A673 (cell line): Measurements from ENCODE around the gene MBL2. TPM values are rescaled to one million over a fixed set of nuclear protein-coding genes. Genes with fewer than 3 reads are reported as not detected.

Experiments used
- BruUV-seq: library from RNA; stranded (reverse); fragments of 400-500 nt; replicated peaks from 2 replicates; lab custom pipeline; 2021; lab: Mats Ljungman, UMichigan
- CTCF ChIA-PET: fragments of 300-600 bp; sonication (Branson Sonifier 250); formaldehyde crosslinking; loops from one replicate; lab custom pipeline; 2022; ENCODE audit warnings: antibody characterized with exemption; lab: Charles Lee
- POLR2A ChIA-PET: fragments of 300-600 bp; sonication (Branson Sonifier 250); formaldehyde crosslinking; loops from one replicate; lab custom pipeline; 2022; ENCODE audit warnings: antibody characterized with exemption; ENCODE audit not compliant: low non-redundant PET; lab: Charles Lee
- DNase-seq: peaks from one replicate; pipeline ENCODE4 v3.0.0-alpha.2; 2015; ENCODE audit warnings: low spot score
- H3K27ac ChIP-seq: fragments of 200-600 bp; sonication (generic); 2 replicates; pipeline ENCODE4 v1.5.1; 2016; ENCODE audit warnings: mixed run types, low read depth, mild to moderate bottlenecking, mixed read lengths, antibody characterized with exemption, low read length; ENCODE audit not compliant: poor library complexity, severe bottlenecking
- H3K27me3 ChIP-seq: fragments of 200-600 bp; sonication (generic); replicated peaks from 2 replicates; pipeline ENCODE4 v1.6.1; 2017; ENCODE audit warnings: mixed run types, low read depth, mild to moderate bottlenecking, mixed read lengths, antibody characterized with exemption, low read length; ENCODE audit not compliant: insufficient read depth, poor library complexity
- H3K36me3 ChIP-seq: fragments of 200-600 bp; sonication (generic); 2 replicates; pipeline ENCODE4 v1.6.1; 2016; ENCODE audit warnings: mixed run types, mild to moderate bottlenecking, mixed read lengths, antibody characterized with exemption, low read length; ENCODE audit not compliant: insufficient read depth, poor library complexity, severe bottlenecking
- H3K4me1 ChIP-seq: fragments of 200-600 bp; sonication (generic); 2 replicates; pipeline ENCODE4 v1.6.1; 2017; ENCODE audit warnings: mixed run types, mild to moderate bottlenecking, mixed read lengths, antibody characterized with exemption, low read length; ENCODE audit not compliant: insufficient read depth, poor library complexity, severe bottlenecking
- H3K4me3 ChIP-seq: fragments of 200-600 bp; sonication (generic); 2 replicates; pipeline ENCODE4 v1.5.1; 2016; ENCODE audit warnings: low read depth, mixed run types, mild to moderate bottlenecking, mixed read lengths, low read length; ENCODE audit not compliant: poor library complexity, severe bottlenecking
- H3K9me3 ChIP-seq: fragments of 200-600 bp; sonication (generic); 2 replicates; pipeline ENCODE4 v1.6.1; 2016; ENCODE audit warnings: mixed run types, low read depth, mild to moderate bottlenecking, mixed read lengths, antibody characterized with exemption, low read length; ENCODE audit not compliant: poor library complexity, severe bottlenecking
- CTCF ChIP-seq: fragments of 300-800, 200-600 bp; sonication (generic); conservative IDR thresholded peaks from 2 replicates; pipeline ENCODE4 v1.5.1; 2017; ENCODE audit warnings: low read depth, mild to moderate bottlenecking, antibody characterized with exemption, low read length, moderate library complexity, mixed read lengths
- EZH2 ChIP-seq: fragments of 200-600 bp; sonication (generic); IDR thresholded peaks from 2 replicates; pipeline ENCODE4 v1.6.1; 2017; ENCODE audit warnings: borderline replicate concordance, low read depth, mild to moderate bottlenecking, mixed read lengths, antibody characterized with exemption, low read length; ENCODE audit not compliant: poor library complexity, severe bottlenecking
- intact Hi-C: fragments of 100-400 bp; cut with micrococcal nuclease; formaldehyde crosslinking; loops from one replicate; pipeline ENCODE4 v1.10.0; 2022; ENCODE audit not compliant: unreplicated experiment
- total RNA-seq: library from RNA; stranded (reverse); gene quantifications from 2 replicates; pipeline ENCODE4 v1.2.3, GENCODE V29; 2021

The MBL2 gene
- total RNA-seq, 1 experiment from 2014 or later, result not detected

GRCh38 chr10:52786098-52786497 lies 13.5 kb upstream of the MBL2 start:
- no peaks in the 10 kb centered on the region for H3K27me3 ChIP-seq
- intact Hi-C loops, result no loop called here
- TF ChIP-seq EZH2 (no peak), CTCF (no peak)
- no peaks in the 10 kb centered on the region for H3K9me3 ChIP-seq
- no peaks in the 10 kb centered on the region for H3K4me1 ChIP-seq
- no TSS peak for BruUV-seq
- no peak overlapping the region for H3K27ac ChIP-seq
- ChIA-PET POLR2A (no interaction called here), CTCF (no interaction called here)
- H3K36me3 ChIP-seq, result no peaks in the 10 kb centered on the region
- H3K4me3 ChIP-seq, result no peak overlapping the region
- DNase-seq, result no peak

GRCh38 chr10:52785418-52785817 lies 12.8 kb upstream of the MBL2 start:
- TF ChIP-seq CTCF (no peak), EZH2 (no peak)
- CTCF ChIA-PET, result no interaction called here
- POLR2A ChIA-PET, result no interaction called here
- H3K27ac ChIP-seq, result no peak overlapping the region
- no peak overlapping the region for H3K4me3 ChIP-seq
- no peaks in the 10 kb centered on the region for H3K9me3 ChIP-seq
- no peak for DNase-seq
- intact Hi-C loops, result no loop called here
- no peaks in the 10 kb centered on the region for H3K27me3 ChIP-seq
- no TSS peak for BruUV-seq
- no peaks in the 10 kb centered on the region for H3K4me1 ChIP-seq
- H3K36me3 ChIP-seq, result no peaks in the 10 kb centered on the region

- ChIA-PET CTCF (no interaction called here), POLR2A (no interaction called here)
- no peaks in the 10 kb centered on the region for H3K36me3 ChIP-seq
- H3K9me3 ChIP-seq, result no peaks in the 10 kb centered on the region
- H3K27me3 ChIP-seq, result no peaks in the 10 kb centered on the region
- no peak overlapping the region for H3K4me3 ChIP-seq
- no peak for DNase-seq
- no TSS peak for BruUV-seq
- no peaks in the 10 kb centered on the region for H3K4me1 ChIP-seq
- no peak for TF ChIP-seq EZH2
- TF ChIP-seq CTCF, result no peak
- no peak overlapping the region for H3K27ac ChIP-seq
- intact Hi-C loops, result no loop called here
These were observed 11.1 kb upstream of the MBL2 start for GRCh38 chr10:52783726-52784125.
